CD14-positive monocyte (primary cell): ENCODE measurements around the gene TMEM236. TPM values are rescaled to one million over a fixed set of nuclear protein-coding genes. Genes with fewer than 3 reads are reported as not detected.

Source experiments
- DNase-seq, 3 donors: peaks; one replicate each; pipeline ENCODE4 v3.0.0-alpha.2; 2011 to 2022
- H2AFZ ChIP-seq: 2 replicates; pipeline ENCODE4 v1.6.0; 2012; ENCODE audit warnings: mild to moderate bottlenecking, low read depth, low read length, inconsistent platforms; ENCODE audit not compliant: insufficient read depth, poor library complexity, severe bottlenecking
- H3K27ac ChIP-seq, 2 donors: 1 replicate in 1 of 2; 2 replicates in 1 of 2; pipeline ENCODE4 v1.5.1; 2012 to 2013; ENCODE audit warnings: low read length in 2 of 2, control low read depth in 1 of 2, inconsistent platforms in 1 of 2, low read depth in 1 of 2, mild to moderate bottlenecking in 1 of 2
- H3K27me3 ChIP-seq, 2 donors: one replicate each; pipeline versions ENCODE4 v1.6.0 to v1.6.1; 2011 to 2013; ENCODE audit warnings: low read length in 2 of 2; ENCODE audit not compliant: control insufficient read depth in 2 of 2, insufficient read depth in 2 of 2
- H3K36me3 ChIP-seq, 2 donors: replicated peaks in 1 of 2; 1 replicate in 1 of 2; 2 replicates in 1 of 2; pipeline versions ENCODE4 v1.5.1 to v1.6.1; 2012 to 2013; ENCODE audit warnings: low read length in 2 of 2, control low read depth in 1 of 2, inconsistent platforms in 1 of 2, mild to moderate bottlenecking in 1 of 2; ENCODE audit not compliant: insufficient read depth in 2 of 2, control insufficient read depth in 1 of 2
- H3K4me1 ChIP-seq, 2 donors: 1 replicate in 1 of 2; 2 replicates in 1 of 2; pipeline versions ENCODE4 v1.5.1 to v1.6.1; 2012 to 2013; ENCODE audit warnings: low read length in 2 of 2, control low read depth in 1 of 2, inconsistent platforms in 1 of 2, mild to moderate bottlenecking in 1 of 2, moderate library complexity in 1 of 2; ENCODE audit not compliant: insufficient read depth in 2 of 2, control insufficient read depth in 1 of 2
- H3K4me2 ChIP-seq: replicated peaks from 2 replicates; pipeline ENCODE3; 2012; ENCODE audit warnings: low read length, moderate library complexity, mild to moderate bottlenecking; ENCODE audit not compliant: poor library complexity, severe bottlenecking; ENCODE audit errors: extremely low read depth
- H3K4me3 ChIP-seq, 3 experiments: fragments of 200-600 bp in 1 of 3; sonication (generic) in 1 of 3; replicated peaks in 1 of 3; 1 replicate in 2 of 3; 2 replicates in 1 of 3; pipeline ENCODE4 v1.5.1; 2011 to 2013; ENCODE audit warnings: low read length in 3 of 3, mild to moderate bottlenecking in 3 of 3, control low read depth in 2 of 3, low read depth in 2 of 3, inconsistent platforms in 1 of 3, moderate library complexity in 1 of 3
- H3K79me2 ChIP-seq: 2 replicates; pipeline ENCODE4 v1.6.0; 2012; ENCODE audit warnings: mild to moderate bottlenecking, control low read depth, inconsistent platforms, low read length, moderate library complexity; ENCODE audit not compliant: insufficient read depth
- H3K9ac ChIP-seq: 2 replicates; pipeline ENCODE4 v1.6.0; 2017; ENCODE audit warnings: low read length, mild to moderate bottlenecking; ENCODE audit not compliant: insufficient read depth, poor library complexity, severe bottlenecking
- H3K9me3 ChIP-seq, 2 donors: replicated peaks in 1 of 2; 1 replicate in 1 of 2; 2 replicates in 1 of 2; pipeline versions ENCODE4 v1.5.1 to v1.6.1; 2012 to 2013; ENCODE audit warnings: low read length in 2 of 2, control low read depth in 1 of 2; ENCODE audit not compliant: control insufficient read depth in 1 of 2, insufficient read depth in 1 of 2
- H4K20me1 ChIP-seq: 2 replicates; pipeline ENCODE4 v1.6.0; 2012; ENCODE audit warnings: mild to moderate bottlenecking, low read length, control low read depth, moderate library complexity; ENCODE audit not compliant: insufficient read depth
- H3K27ac Mint-ChIP-seq, 7 donors: one replicate each; pipeline ENCODE4 v1.8.0; 2020; ENCODE audit warnings: mild to moderate bottlenecking in 7 of 7, mixed read lengths in 7 of 7, moderate library complexity in 6 of 7, inconsistent platforms in 2 of 7
- H3K27me3 Mint-ChIP-seq, 3 donors: one replicate each; pipeline ENCODE4 v1.8.0; 2021 to 2022; ENCODE audit warnings: low read depth in 3 of 3, mild to moderate bottlenecking in 3 of 3, mixed read lengths in 3 of 3, moderate library complexity in 3 of 3, inconsistent platforms in 1 of 3
- H3K36me3 Mint-ChIP-seq, 2 donors: one replicate each; pipeline ENCODE4 v1.8.0; 2020; ENCODE audit warnings: mixed read lengths in 2 of 2, inconsistent platforms in 1 of 2, mild to moderate bottlenecking in 1 of 2
- H3K4me1 Mint-ChIP-seq: one replicate; pipeline ENCODE4 v1.8.0; 2020; ENCODE audit warnings: mild to moderate bottlenecking, mixed read lengths
- H3K4me3 Mint-ChIP-seq, 2 donors: one replicate each; pipeline ENCODE4 v1.8.0; 2020; ENCODE audit warnings: mild to moderate bottlenecking in 2 of 2, mixed read lengths in 2 of 2, moderate library complexity in 1 of 2
- H3K9me3 Mint-ChIP-seq, 7 donors: one replicate each; pipeline ENCODE4 v1.8.0; 2020 to 2022; ENCODE audit warnings: mixed read lengths in 7 of 7, mild to moderate bottlenecking in 6 of 7, moderate library complexity in 6 of 7, inconsistent platforms in 2 of 7
- CTCF ChIP-seq: fragments of 200-600 bp; IDR thresholded peaks from one replicate; pipeline ENCODE4 v1.8.0; 2022; ENCODE audit warnings: antibody characterized with exemption, mild to moderate bottlenecking
- WGBS: methylation state at CpG from one replicate; pipeline ENCODE4 v1.1.5; 2013; ENCODE audit warnings: missing lambda C conversion rate; ENCODE audit not compliant: insufficient coverage; 5-methylcytosine and 5-hydroxymethylcytosine counted together
- intact Hi-C, 2 donors: fragments of 100-400 bp; cut with micrococcal nuclease; formaldehyde crosslinking; loops; one replicate each; pipeline versions ENCODE4 v1.15.0 to v1.15.1; 2023
- polyA plus RNA-seq, 3 donors: library from polyadenylated mRNA; depleted of rRNA in 1 of 3; unstranded in 2 of 3; stranded (reverse) in 1 of 3; fragments of 300-500 nt in 2 of 3; fragments of >200 nt in 1 of 3; fragmentation: Illumina TruSeq in 2 of 3; gene quantifications; 1 replicate in 2 of 3; 2 replicates in 1 of 3; pipeline ENCODE4 v1.2.3, GENCODE V29; 2012 to 2021

Gene TMEM236
- polyA plus RNA-seq, 3 donors: 0.08 TPM; not detected in 2

GRCh38 chr10:17764142-17764541, 12.1 kb downstream of the TMEM236 start:
- Mint-ChIP-seq H3K27ac (no peak overlapping the region), H3K4me1 (peaks cover 28% of the 10 kb centered on the region), H3K27me3 (peaks cover 0 to 2% (median 0%) of the 10 kb centered on the region in 3 donors), H3K36me3 (no peaks in the 10 kb centered on the region), H3K4me3 (no peak overlapping the region), H3K9me3 (peaks cover 0 to 2% (median 1%) of the 10 kb centered on the region in 7 donors)
- Histone ChIP-seq H3K79me2 (no peaks in the 10 kb centered on the region), H3K27ac (no peak overlapping the region), H3K9me3 (no peaks in the 10 kb centered on the region), H2AFZ (no peak overlapping the region), H4K20me1 (no peaks in the 10 kb centered on the region), H3K9ac (no peak overlapping the region), H3K27me3 (no peaks in the 10 kb centered on the region), H3K4me1 (peaks cover 12 to 22% of the 10 kb centered on the region in 2 donors), H3K36me3 (no peaks in the 10 kb centered on the region), H3K4me2 (no peak overlapping the region), H3K4me3 (no peak overlapping the region)
- 92% methylated on average over 1 of the region's 4 CpGs for WGBS
- intact Hi-C loops: no loop called here
- TF ChIP-seq CTCF: no peak
- DNase-seq: no peak

GRCh38 chr10:17765602-17766001, 13.6 kb downstream of the TMEM236 start:
- Mint-ChIP-seq H3K4me3 (no peak overlapping the region), H3K27me3 (peaks cover 0 to 2% (median 0%) of the 10 kb centered on the region in 3 donors), H3K4me1 (peaks cover 36% of the 10 kb centered on the region), H3K9me3 (peaks cover 0 to 2% (median 1%) of the 10 kb centered on the region in 7 donors), H3K27ac (no peak overlapping the region), H3K36me3 (no peaks in the 10 kb centered on the region)
- no peak overlapping the region for H2AFZ ChIP-seq
- H3K4me1 ChIP-seq: peaks cover 18 to 31% of the 10 kb centered on the region in 2 donors
- H3K36me3 ChIP-seq: no peaks in the 10 kb centered on the region
- DNase-seq: no peak
- no peak overlapping the region for H3K9ac ChIP-seq
- H3K27me3 ChIP-seq: no peaks in the 10 kb centered on the region
- H3K79me2 ChIP-seq: no peaks in the 10 kb centered on the region
- H3K4me3 ChIP-seq: no peak overlapping the region
- WGBS: 57% methylated on average over 3 of the region's 3 CpGs
- no peaks in the 10 kb centered on the region for H4K20me1 ChIP-seq
- TF ChIP-seq CTCF: no peak
- no peak overlapping the region for H3K27ac ChIP-seq
- H3K9me3 ChIP-seq: no peaks in the 10 kb centered on the region
- no peak overlapping the region for H3K4me2 ChIP-seq
- intact Hi-C loops: no loop called here
